ENCODE data around the gene ADAMTS14. TPM values are rescaled to one million over a fixed set of nuclear protein-coding genes. Genes with fewer than 3 reads are reported as not detected.

ADAMTS14 gene
- total RNA-seq, 2 donors from 2014 or later, result 0.19 to 1.0 TPM

Other genes starting within 250 kb of the ADAMTS14 start
- gene NODAL, start 230.8 kb upstream of the ADAMTS14 start, total RNA-seq, result not detected
- 1 to 10 TPM; 6.7 to 7.4 TPM for gene PALD1, start 193.7 kb upstream of the ADAMTS14 start, total RNA-seq
- gene PRF1, start 69.8 kb upstream of the ADAMTS14 start, total RNA-seq, result 1 to 10 TPM; 4.6 to 5.2 TPM
- not detected for gene TBATA, start 112.9 kb downstream of the ADAMTS14 start, total RNA-seq
- gene SGPL1, start 143.4 kb downstream of the ADAMTS14 start, total RNA-seq, result 10 to 100 TPM; 27.9 to 37.2 TPM
- 10 to 100 TPM; 48.7 to 54.1 TPM for gene PCBD1, start 216.1 kb downstream of the ADAMTS14 start, total RNA-seq

All from posterior vena cava (tissue), 2 donors.